SK-N-SH treated with all-trans-retinoic acid at 6 μM for 48 hours (cell line): ENCODE measurements around the gene GLI3.

ENCODE experiments used
- ATAC-seq: fragments of 200-7000 bp; cut with Tn5 transposase; 3 replicates; pipeline ENCODE4 v1.9.1; 2020; ENCODE audit warnings: mild to moderate bottlenecking, moderate library complexity
- ARNTL ChIP-seq: fragments of 450-650 bp; formaldehyde crosslinking; IDR thresholded peaks from 2 replicates; pipeline ENCODE4 v1.5.0; 2020; ENCODE audit warnings: low read depth, mild to moderate bottlenecking, moderate library complexity, borderline replicate concordance
- BACH2 ChIP-seq: fragments of 250-450 bp; sonication (Bioruptor Pico); IDR thresholded peaks from 2 replicates; pipeline ENCODE4 v1.9.0; 2021; ENCODE audit warnings: mild to moderate bottlenecking, borderline replicate concordance
- CSDC2 ChIP-seq: fragments of 250-450 bp; sonication (Bioruptor Pico); IDR thresholded peaks from 2 replicates; pipeline ENCODE4 v1.5.0; 2020; ENCODE audit warnings: mild to moderate bottlenecking, moderate library complexity
- ESRRG ChIP-seq: fragments of 250-450 bp; sonication (Bioruptor Pico); IDR thresholded peaks from 2 replicates; pipeline ENCODE4 v1.6.1; 2021; ENCODE audit warnings: mild to moderate bottlenecking
- GLIS3 ChIP-seq: fragments of 250-450 bp; sonication (Bioruptor Pico); IDR thresholded peaks from 2 replicates; pipeline ENCODE4 v1.5.0; 2020; ENCODE audit warnings: mild to moderate bottlenecking, moderate library complexity
- ISL1 ChIP-seq: fragments of 250-450 bp; sonication (Bioruptor Pico); IDR thresholded peaks from 2 replicates; pipeline ENCODE4 v2.1.2; 2022; ENCODE audit warnings: mild to moderate bottlenecking, moderate library complexity
- OSR1 ChIP-seq: fragments of 250-450 bp; sonication (Bioruptor Pico); IDR thresholded peaks from 2 replicates; pipeline ENCODE4 v1.8.0; 2022; ENCODE audit warnings: moderate library complexity, mild to moderate bottlenecking, inconsistent platforms
- PPARA ChIP-seq: fragments of 250-450 bp; sonication (Bioruptor Pico); IDR thresholded peaks from 2 replicates; pipeline ENCODE4 v1.5.0; 2020; ENCODE audit warnings: mild to moderate bottlenecking, borderline replicate concordance
- RARB ChIP-seq: fragments of 250-450 bp; sonication (Bioruptor Pico); IDR thresholded peaks from 2 replicates; pipeline ENCODE4 v1.8.0; 2021; ENCODE audit warnings: mild to moderate bottlenecking, moderate library complexity
- SNAI2 ChIP-seq: fragments of 250-450 bp; sonication (Bioruptor Pico); IDR thresholded peaks from 2 replicates; pipeline ENCODE4 v1.5.0; 2020; ENCODE audit warnings: mild to moderate bottlenecking, moderate library complexity
- TCF4 ChIP-seq: fragments of 250-450 bp; sonication (Bioruptor Pico); IDR thresholded peaks from 2 replicates; pipeline ENCODE4 v1.8.0; 2021; ENCODE audit warnings: mild to moderate bottlenecking, moderate library complexity, borderline replicate concordance
- ZFP3 ChIP-seq: fragments of 250-450 bp; sonication (Bioruptor Pico); IDR thresholded peaks from 2 replicates; pipeline ENCODE4 v1.5.0; 2020; ENCODE audit warnings: mild to moderate bottlenecking, moderate library complexity
- ZFP30 ChIP-seq: fragments of 450-650 bp; formaldehyde crosslinking; IDR thresholded peaks from 2 replicates; pipeline ENCODE4 v1.5.0; 2022; ENCODE audit warnings: mild to moderate bottlenecking, moderate library complexity
- ZNF565 ChIP-seq: fragments of 450-650 bp; formaldehyde crosslinking; conservative IDR thresholded peaks from 2 replicates; pipeline ENCODE4 v1.5.0; 2020; ENCODE audit warnings: low read depth, mild to moderate bottlenecking, moderate library complexity
- ZNF70 ChIP-seq: fragments of 450-650 bp; formaldehyde crosslinking; IDR thresholded peaks from 2 replicates; pipeline ENCODE4 v1.5.0; 2020; ENCODE audit warnings: mild to moderate bottlenecking, moderate library complexity
- ZNF8 ChIP-seq: fragments of 450-650 bp; formaldehyde crosslinking; IDR thresholded peaks from 2 replicates; pipeline ENCODE4 v1.5.0; 2020; ENCODE audit warnings: mild to moderate bottlenecking, moderate library complexity
- TF ChIP-seq, protein P1 (sequence below): fragments of 250-450 bp; sonication (Bioruptor Pico); IDR thresholded peaks from 2 replicates; pipeline ENCODE4 v1.5.0; 2020; ENCODE audit warnings: mild to moderate bottlenecking, moderate library complexity
- TF ChIP-seq, protein P2 (sequence below): fragments of 250-450 bp; sonication (Bioruptor Pico); IDR thresholded peaks from 2 replicates; pipeline ENCODE4 v1.5.1; 2021; ENCODE audit warnings: mild to moderate bottlenecking, moderate library complexity
- TF ChIP-seq, protein P3 (sequence below): fragments of 250-450 bp; sonication (Bioruptor Pico); IDR thresholded peaks from 2 replicates; pipeline ENCODE4 v1.8.0; 2020; ENCODE audit warnings: mild to moderate bottlenecking, moderate library complexity, borderline replicate concordance
- TF ChIP-seq, protein P4 (sequence below): fragments of 250-450 bp; sonication (Bioruptor Pico); IDR thresholded peaks from 2 replicates; pipeline ENCODE4 v1.8.0; 2021; ENCODE audit warnings: low read depth, mild to moderate bottlenecking, moderate library complexity, borderline replicate concordance

The GLI3 gene

DNA sequence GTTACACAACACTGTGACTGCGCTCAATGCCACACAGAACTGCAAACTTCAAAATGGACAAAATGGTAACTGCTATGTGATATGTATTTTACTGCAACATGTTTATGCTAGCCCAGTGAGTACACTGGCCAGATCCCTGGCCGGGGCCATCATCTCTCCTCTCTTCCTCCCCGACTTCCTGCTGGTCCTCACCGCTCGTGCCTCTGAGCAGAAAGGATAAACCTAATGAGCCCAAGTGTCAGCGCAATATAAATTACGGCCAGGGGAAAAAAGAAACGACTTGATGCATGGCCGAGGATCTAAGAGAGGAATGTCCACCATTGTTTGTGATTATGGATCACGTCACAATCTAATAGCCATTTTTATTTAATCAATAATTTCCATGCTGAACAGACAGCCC, 225.2 kb downstream of the GLI3 start:
- TF ChIP-seq ARNTL: no peak
- TF ChIP-seq, protein P1, sequence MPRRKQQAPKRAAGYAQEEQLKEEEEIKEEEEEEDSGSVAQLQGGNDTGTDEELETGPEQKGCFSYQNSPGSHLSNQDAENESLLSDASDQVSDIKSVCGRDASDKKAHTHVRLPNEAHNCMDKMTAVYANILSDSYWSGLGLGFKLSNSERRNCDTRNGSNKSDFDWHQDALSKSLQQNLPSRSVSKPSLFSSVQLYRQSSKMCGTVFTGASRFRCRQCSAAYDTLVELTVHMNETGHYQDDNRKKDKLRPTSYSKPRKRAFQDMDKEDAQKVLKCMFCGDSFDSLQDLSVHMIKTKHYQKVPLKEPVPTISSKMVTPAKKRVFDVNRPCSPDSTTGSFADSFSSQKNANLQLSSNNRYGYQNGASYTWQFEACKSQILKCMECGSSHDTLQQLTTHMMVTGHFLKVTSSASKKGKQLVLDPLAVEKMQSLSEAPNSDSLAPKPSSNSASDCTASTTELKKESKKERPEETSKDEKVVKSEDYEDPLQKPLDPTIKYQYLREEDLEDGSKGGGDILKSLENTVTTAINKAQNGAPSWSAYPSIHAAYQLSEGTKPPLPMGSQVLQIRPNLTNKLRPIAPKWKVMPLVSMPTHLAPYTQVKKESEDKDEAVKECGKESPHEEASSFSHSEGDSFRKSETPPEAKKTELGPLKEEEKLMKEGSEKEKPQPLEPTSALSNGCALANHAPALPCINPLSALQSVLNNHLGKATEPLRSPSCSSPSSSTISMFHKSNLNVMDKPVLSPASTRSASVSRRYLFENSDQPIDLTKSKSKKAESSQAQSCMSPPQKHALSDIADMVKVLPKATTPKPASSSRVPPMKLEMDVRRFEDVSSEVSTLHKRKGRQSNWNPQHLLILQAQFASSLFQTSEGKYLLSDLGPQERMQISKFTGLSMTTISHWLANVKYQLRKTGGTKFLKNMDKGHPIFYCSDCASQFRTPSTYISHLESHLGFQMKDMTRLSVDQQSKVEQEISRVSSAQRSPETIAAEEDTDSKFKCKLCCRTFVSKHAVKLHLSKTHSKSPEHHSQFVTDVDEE: no peak
- no peak for TF ChIP-seq BACH2
- no peak for TF ChIP-seq ISL1 (CRISPR knock-in tag)
- TF ChIP-seq ZFP30 (CRISPR knock-in tag): no peak
- no peak for TF ChIP-seq ZNF8 (CRISPR knock-in tag)
- no peak for TF ChIP-seq ZFP3 (CRISPR knock-in tag)
- no peak for TF ChIP-seq SNAI2 (CRISPR knock-in tag)
- TF ChIP-seq TCF4: no peak
- no peak for TF ChIP-seq CSDC2 (CRISPR knock-in tag)
- TF ChIP-seq RARB (CRISPR knock-in tag): no peak
- ATAC-seq: no peak

DNA sequence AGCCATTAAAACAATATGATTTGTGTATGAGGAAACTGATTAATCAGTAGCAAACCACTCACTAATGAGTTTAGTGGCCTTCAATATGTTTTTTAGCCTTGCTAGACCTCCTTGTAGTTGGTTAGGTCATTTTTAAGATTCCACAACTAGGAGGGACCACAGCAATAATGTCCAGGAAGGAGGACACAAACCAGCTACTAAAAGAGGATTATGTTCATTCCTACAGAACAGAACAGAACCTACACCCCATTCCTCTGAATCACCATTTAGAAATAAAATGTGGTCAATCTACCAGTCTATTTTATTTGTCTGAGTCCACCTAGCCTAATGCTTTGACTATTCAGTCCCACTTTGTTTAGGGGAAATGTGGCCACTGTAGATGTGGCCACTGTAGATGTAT, 226.3 kb downstream of the GLI3 start:
- TF ChIP-seq TCF4: no peak
- TF ChIP-seq, protein P1: no peak
- no peak for TF ChIP-seq BACH2
- no peak for ATAC-seq

DNA sequence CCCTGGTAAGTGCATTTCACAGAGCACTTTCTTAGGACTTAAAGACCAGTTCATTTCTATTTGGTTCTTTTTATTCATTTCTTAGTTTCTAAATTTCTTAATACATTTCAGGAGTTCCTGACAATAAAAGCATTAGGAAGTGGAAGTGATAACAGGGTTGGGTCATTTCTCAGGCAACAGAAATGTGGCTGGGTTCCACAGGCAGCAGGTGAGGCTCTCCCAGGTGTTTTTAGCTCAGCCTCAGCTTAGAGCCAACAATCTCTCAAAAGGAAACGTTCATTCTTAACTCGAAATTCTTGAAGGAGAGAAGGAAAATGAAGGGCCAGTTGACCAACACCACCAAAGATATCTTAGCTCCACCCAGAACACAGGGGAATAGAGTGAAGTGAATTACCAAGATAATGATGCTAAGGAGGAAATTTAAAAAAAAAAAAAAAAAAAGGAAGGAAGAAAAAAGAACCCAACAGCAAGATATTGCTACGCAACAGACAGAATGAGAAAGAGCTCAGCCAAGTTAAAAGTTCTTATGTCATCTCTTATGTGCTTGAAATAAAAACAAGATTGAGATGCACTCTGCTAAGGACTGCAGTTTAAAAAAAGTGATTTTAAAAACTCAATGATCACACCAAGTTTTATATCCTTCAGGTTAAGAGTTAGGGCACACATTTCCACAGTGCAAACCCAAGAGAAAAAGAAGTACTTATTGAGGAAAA, 230.1 kb downstream of the GLI3 start:
- TF ChIP-seq PPARA (CRISPR knock-in tag) (no peak), RARB (CRISPR knock-in tag) (no peak), ZNF8 (CRISPR knock-in tag) (no peak), BACH2 (no peak), ZFP30 (CRISPR knock-in tag) (no peak), ISL1 (CRISPR knock-in tag) (no peak), SNAI2 (CRISPR knock-in tag) (no peak), ZNF70 (CRISPR knock-in tag) (no peak), CSDC2 (CRISPR knock-in tag) (no peak)
- TF ChIP-seq, protein P2, sequence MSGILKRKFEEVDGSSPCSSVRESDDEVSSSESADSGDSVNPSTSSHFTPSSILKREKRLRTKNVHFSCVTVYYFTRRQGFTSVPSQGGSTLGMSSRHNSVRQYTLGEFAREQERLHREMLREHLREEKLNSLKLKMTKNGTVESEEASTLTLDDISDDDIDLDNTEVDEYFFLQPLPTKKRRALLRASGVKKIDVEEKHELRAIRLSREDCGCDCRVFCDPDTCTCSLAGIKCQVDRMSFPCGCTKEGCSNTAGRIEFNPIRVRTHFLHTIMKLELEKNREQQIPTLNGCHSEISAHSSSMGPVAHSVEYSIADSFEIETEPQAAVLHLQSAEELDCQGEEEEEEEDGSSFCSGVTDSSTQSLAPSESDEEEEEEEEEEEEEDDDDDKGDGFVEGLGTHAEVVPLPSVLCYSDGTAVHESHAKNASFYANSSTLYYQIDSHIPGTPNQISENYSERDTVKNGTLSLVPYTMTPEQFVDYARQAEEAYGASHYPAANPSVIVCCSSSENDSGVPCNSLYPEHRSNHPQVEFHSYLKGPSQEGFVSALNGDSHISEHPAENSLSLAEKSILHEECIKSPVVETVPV (CRISPR knock-in tag): no peak
- ATAC-seq: no peak

DNA sequence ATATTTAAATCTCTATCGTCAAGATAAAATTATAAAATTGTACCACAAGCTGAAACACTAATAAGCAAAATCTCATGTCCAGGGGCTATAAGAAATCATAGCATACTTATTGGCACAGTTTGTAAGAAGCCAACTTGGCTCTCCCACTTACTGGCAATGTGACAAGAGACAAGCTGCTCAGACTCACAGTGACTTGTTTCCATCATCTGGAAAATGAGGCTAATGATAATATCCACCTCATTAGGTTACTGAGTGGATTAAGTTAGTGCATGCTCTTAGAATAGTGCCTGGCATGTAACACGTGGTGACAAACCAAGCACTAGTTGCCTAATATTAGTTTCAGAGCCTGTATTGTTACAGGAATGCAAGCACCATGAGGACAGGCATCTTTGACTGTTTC, 234.4 kb downstream of the GLI3 start:
- no peak for ATAC-seq
- TF ChIP-seq ISL1 (CRISPR knock-in tag) (no peak), BACH2 (no peak), ARNTL (no peak), ESRRG (CRISPR knock-in tag) (no peak), ZFP30 (CRISPR knock-in tag) (no peak), ZNF565 (CRISPR knock-in tag) (no peak), SNAI2 (CRISPR knock-in tag) (no peak), ZNF8 (CRISPR knock-in tag) (no peak), CSDC2 (CRISPR knock-in tag) (no peak), GLIS3 (CRISPR knock-in tag) (no peak), TCF4 (no peak), OSR1 (CRISPR knock-in tag) (no peak), PPARA (CRISPR knock-in tag) (no peak)
- TF ChIP-seq, protein P3, sequence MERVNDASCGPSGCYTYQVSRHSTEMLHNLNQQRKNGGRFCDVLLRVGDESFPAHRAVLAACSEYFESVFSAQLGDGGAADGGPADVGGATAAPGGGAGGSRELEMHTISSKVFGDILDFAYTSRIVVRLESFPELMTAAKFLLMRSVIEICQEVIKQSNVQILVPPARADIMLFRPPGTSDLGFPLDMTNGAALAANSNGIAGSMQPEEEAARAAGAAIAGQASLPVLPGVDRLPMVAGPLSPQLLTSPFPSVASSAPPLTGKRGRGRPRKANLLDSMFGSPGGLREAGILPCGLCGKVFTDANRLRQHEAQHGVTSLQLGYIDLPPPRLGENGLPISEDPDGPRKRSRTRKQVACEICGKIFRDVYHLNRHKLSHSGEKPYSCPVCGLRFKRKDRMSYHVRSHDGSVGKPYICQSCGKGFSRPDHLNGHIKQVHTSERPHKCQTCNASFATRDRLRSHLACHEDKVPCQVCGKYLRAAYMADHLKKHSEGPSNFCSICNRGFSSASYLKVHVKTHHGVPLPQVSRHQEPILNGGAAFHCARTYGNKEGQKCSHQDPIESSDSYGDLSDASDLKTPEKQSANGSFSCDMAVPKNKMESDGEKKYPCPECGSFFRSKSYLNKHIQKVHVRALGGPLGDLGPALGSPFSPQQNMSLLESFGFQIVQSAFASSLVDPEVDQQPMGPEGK: no peak
- TF ChIP-seq, protein P4, sequence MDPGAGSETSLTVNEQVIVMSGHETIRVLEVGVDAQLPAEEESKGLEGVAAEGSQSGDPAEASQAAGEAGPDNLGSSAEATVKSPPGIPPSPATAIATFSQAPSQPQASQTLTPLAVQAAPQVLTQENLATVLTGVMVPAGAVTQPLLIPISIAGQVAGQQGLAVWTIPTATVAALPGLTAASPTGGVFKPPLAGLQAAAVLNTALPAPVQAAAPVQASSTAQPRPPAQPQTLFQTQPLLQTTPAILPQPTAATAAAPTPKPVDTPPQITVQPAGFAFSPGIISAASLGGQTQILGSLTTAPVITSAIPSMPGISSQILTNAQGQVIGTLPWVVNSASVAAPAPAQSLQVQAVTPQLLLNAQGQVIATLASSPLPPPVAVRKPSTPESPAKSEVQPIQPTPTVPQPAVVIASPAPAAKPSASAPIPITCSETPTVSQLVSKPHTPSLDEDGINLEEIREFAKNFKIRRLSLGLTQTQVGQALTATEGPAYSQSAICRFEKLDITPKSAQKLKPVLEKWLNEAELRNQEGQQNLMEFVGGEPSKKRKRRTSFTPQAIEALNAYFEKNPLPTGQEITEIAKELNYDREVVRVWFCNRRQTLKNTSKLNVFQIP (CRISPR knock-in tag): no peak
- TF ChIP-seq, protein P1: no peak
